Measurements from ENCODE around the gene RPP40.

DNA sequence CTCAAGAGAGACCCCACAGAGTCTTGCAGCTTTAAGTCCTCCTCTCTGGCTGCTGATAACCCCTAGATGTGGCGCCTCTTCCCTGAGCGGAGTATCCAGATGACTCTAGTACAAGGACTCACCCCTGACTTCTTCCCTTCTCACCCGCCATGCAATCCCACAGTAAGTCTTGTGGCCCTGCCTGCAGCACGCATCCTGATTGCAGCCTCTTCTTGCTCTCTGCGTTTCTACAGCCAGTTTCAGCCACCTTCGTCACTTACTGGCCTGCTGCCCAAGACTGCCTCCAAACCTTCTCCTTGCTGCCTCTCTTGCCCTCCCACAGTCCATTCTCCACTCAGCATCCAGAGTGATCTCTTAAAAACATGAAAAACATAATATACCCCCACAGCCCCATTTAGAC, 2.4 kb upstream of the RPP40 start:
- TF ChIP-seq, protein P1, sequence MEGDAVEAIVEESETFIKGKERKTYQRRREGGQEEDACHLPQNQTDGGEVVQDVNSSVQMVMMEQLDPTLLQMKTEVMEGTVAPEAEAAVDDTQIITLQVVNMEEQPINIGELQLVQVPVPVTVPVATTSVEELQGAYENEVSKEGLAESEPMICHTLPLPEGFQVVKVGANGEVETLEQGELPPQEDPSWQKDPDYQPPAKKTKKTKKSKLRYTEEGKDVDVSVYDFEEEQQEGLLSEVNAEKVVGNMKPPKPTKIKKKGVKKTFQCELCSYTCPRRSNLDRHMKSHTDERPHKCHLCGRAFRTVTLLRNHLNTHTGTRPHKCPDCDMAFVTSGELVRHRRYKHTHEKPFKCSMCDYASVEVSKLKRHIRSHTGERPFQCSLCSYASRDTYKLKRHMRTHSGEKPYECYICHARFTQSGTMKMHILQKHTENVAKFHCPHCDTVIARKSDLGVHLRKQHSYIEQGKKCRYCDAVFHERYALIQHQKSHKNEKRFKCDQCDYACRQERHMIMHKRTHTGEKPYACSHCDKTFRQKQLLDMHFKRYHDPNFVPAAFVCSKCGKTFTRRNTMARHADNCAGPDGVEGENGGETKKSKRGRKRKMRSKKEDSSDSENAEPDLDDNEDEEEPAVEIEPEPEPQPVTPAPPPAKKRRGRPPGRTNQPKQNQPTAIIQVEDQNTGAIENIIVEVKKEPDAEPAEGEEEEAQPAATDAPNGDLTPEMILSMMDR (IDR thresholded peaks at IDR 0.05): no peak
- no peak for TF ChIP-seq POLR2A (IDR thresholded peaks at IDR 0.05)
